GM18499 (cell line): ENCODE data around the gene SEMA3G.

Experiments
- ATAC-seq: cut with Tn5 transposase; IDR thresholded peaks from one replicate; pipeline ENCODE4 v1.9.1; 2021; ENCODE audit warnings: moderate number of reproducible peaks; ENCODE audit not compliant: insufficient read depth, unreplicated experiment

The SEMA3G gene

GRCh38 chr3:52444860-52445793 lies at the start of gene SEMA3G:
SEMA3G (minus strand) TSS chr3:52445103; CDS start chr3:52445027, 76 bp downstream.
- no peak for ATAC-seq

GRCh38 chr3:52494445-52494844 lies 49.5 kb upstream of the SEMA3G start:
- no peak for ATAC-seq

GRCh38 chr3:52493232-52494017 lies 48.5 kb upstream of the SEMA3G start:
- ATAC-seq: no peak

- ATAC-seq: no peak
These were observed 47.2 kb upstream of the SEMA3G start for GRCh38 chr3:52492059-52492458.

DNA sequence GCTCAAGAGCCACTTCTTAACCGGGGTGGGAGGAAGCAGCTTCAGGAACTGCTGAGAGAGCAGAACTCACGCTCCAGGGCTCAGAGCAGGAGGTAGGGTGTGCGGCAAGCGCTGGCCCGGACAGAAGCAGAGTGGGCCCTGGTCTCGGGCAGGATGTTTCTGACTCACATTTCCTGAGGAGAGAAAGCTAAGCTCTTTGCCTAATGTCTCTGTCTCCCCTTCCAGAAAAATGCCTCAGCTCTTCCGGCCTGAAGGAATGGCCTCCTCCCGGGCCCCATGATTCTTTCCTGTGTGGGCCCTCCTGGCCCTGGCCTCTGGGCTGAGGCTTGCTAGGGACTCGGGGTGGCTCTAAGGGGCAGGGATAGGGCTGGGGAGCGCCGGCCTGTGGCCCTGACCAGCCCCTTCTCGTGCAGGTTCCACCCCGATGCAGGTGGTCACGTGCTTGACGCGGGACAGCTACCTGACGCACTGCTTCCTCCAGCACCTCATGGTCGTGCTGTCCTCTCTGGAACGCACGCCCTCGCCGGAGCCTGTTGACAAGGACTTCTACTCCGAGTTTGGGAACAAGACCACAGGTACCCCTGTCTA lies 46.1 kb upstream of the SEMA3G start:
- no peak for ATAC-seq

- no peak for ATAC-seq
These were observed 45.4 kb upstream of the SEMA3G start for GRCh38 chr3:52490035-52490938.

GRCh38 chr3:52489453-52489852 lies 44.5 kb upstream of the SEMA3G start:
- no peak for ATAC-seq

- ATAC-seq: no peak
These were observed 43.8 kb upstream of the SEMA3G start for GRCh38 chr3:52488746-52489145.

DNA sequence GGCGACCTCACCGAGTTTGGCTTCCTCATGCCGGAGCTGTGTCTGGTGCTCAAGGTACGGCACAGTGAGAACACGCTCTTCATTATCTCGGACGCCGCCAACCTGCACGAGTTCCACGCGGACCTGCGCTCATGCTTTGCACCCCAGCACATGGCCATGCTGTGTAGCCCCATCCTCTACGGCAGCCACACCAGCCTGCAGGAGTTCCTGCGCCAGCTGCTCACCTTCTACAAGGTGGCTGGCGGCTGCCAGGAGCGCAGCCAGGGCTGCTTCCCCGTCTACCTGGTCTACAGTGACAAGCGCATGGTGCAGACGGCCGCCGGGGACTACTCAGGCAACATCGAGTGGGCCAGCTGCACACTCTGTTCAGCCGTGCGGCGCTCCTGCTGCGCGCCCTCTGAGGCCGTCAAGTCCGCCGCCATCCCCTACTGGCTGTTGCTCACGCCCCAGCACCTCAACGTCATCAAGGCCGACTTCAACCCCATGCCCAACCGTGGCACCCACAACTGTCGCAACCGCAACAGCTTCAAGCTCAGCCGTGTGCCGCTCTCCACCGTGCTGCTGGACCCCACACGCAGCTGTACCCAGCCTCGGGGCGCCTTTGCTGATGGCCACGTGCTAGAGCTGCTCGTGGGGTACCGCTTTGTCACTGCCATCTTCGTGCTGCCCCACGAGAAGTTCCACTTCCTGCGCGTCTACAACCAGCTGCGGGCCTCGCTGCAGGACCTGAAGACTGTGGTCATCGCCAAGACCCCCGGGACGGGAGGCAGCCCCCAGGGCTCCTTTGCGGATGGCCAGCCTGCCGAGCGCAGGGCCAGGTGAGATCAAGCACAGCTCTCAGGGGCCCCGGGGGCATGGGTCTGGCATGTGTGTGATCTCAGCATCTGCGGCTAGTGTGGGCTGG lies 43.1 kb upstream of the SEMA3G start:
- no peak for ATAC-seq

GRCh38 chr3:52487050-52487787 lies 42.3 kb upstream of the SEMA3G start:
- no peak for ATAC-seq

DNA sequence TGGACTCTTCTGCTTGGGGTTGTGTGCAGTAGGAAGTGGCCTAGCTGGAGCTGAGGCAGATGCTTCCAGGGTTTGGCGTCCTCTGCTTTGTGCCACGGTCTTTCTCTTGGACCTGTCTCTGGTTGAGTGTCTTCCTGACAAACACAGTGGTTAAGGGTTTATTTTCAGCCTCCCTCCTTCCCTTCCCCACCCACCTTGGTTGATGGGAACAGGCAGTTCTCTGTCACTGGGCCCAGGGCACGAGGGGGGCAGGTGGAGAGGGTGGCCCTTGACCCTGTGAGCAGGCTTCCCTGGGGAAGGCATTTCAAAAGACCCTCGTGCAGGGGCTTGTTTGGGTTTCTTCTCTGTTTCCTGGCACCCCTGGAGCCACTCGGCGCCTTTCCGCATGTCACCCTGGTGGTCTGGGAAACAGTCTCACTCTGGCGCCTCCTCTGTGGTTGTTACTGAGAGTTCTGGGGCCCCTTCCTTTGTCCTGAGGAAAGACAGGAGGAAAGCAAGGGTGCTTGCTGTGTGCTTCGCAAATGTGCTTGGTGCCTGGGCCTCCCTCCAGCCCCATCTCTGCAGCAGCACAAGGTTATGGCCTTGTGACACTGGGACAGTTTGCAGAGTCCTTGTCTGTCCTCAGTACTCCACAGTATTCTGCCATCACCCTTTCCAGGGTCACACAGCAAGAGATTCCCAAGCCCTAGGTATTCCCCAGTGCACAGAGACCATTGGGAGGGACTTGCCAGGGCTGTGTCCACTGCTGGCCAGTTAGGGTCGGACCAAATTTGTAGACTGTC lies 40.0 kb upstream of the SEMA3G start:
- no peak for ATAC-seq

DNA sequence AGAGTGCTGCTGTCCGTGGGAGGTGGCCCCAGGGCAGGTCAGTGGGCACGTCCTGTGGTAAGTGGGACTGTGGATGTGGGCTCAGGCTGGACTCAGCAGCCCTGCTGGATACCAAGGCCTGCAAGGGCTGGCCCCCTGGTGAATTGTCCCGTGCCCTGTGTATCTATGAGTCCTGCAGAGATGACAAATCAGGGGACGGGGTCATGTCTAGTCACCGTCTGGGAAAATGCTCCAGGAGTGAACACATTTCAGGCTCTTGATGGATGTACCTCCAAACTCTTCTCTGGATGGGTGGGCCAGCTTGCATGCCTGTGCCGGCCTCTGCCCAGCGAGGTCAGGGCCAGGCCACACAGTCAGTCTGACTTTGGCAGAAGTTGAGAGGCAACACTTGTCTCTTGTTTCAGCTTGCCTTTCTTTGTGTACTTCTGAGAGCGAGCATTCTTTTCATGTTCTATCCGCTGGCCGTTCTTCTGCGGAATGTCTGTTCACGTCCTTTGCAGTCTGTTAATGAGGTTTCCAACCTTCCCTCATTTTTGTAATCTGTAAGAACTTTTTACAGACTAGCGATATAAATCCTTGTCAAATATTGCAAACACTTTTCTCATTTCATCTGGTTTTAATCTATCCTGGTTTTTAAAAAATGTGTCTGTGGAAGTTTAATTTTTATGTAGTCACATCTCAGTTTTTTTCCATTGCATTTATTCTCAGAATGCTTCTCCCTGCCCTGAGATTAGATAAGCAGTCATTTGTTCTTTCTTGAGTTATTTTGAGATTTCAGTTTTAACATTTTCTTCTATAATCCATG lies 38.9 kb upstream of the SEMA3G start:
- ATAC-seq: no peak

- ATAC-seq: no peak
These were observed 38.2 kb upstream of the SEMA3G start for GRCh38 chr3:52483081-52483480.

- no peak for ATAC-seq
These were observed 37.1 kb upstream of the SEMA3G start for GRCh38 chr3:52481819-52482521.

- no peak for ATAC-seq
These were observed 36.1 kb upstream of the SEMA3G start for GRCh38 chr3:52480768-52481715.
